Activated CD4-positive, alpha-beta T cell treated with anti-CD3 and anti-CD28 coated beads, Interleukin-2, amount 50 U/mL, for 16 hours (primary cell): ENCODE data around the gene SPAG7.

Experiments used
- DNase-seq: peaks from one replicate; pipeline ENCODE4 v3.0.0-alpha.2; 2020

Gene SPAG7

GRCh38 chr17:4949321-4950074 is 18.1 kb downstream of the SPAG7 start:
- peak; percentile 89 for DNase-seq

GRCh38 chr17:4948931-4949320 is 18.7 kb downstream of the SPAG7 start:
- peak; percentile 85 for DNase-seq

DNA sequence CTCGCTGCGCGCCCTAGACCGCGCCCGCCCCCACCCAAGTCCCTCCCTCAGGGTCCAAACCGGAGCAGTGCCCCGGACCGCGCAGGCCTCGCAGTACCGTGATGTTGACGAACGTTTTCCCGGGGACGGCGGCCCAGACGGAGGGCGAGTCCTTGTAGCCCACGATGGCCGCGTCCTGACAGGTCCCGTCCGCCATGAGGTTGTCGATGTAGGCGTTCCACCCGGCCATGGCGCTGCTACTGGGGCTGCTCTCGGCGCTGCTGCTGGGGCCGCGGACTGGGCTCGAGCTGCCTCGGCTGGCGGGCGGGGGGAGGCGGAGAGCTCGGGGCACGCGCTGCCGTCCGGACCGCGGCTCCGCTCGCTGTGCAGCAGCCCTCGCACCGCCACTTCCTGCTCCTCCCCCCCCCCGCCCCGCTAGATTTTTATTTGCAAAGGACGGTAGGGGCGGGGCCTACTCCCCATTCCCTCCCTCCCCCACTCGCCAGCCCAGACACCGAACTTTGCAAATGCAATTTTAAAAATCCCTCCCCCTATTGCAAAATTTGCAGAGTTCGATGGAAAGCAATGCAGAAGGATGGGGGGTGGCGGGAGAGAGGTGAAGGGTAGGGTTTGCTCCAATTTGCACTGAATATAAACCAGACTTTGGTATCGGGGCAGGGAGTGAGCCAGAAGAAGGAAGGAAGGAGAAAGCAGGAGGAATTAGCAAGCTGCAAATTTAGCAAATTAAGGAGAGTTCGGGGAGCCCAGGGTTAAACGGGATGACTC is 19.3 kb downstream of the SPAG7 start, which contains the start of gene PFN1:
PFN1 (minus strand) TSS at position 365 of the 765 bp plus-strand sequence; CDS start at position 229, 136 bp downstream.
- DNase-seq, result peak; percentile 95

- peak; percentile 83 for DNase-seq
Measured at GRCh38 chr17:4947411-4948165, 20.0 kb downstream of the SPAG7 start.

DNA sequence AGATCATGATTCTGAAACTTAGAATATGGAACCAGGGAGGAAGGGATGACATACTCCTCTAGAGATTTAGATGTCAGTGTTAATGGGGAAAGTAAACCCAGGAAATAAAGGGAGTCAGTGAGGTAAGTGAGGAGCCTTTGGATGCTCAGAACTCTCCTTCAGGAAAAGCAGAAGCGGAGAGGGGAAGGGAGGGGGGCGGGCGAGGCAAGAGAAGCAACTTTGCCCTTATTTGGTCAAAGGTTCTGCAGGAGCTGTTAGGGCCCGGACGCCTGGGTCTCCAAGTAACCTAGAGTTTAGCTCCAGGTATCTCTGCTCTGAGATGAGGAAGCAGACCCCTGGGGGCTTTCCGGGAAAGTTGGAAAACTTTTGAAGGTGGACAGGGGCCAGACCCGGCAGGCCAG is 20.6 kb downstream of the SPAG7 start:
- DNase-seq, result no peak

GRCh38 chr17:4946312-4946976 is 21.2 kb downstream of the SPAG7 start:
- DNase-seq, result peak; percentile 18

DNA sequence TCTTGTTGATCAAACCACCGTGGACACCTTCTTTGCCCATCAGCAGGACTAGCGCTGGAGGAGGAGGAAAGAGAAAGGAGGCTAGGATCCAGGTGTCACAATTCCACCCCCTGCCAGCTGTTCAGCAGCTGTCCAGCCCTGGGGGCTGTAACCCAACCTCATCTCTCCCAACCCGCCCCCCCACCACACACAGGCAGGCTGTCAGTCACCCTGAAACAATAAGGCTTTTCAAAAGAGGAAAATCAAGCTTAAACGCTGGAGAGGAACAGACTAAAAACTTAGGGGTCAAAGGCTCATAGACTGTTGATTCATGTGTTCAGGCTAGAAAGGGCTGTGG is 21.7 kb downstream of the SPAG7 start:
- DNase-seq, result no peak

DNA sequence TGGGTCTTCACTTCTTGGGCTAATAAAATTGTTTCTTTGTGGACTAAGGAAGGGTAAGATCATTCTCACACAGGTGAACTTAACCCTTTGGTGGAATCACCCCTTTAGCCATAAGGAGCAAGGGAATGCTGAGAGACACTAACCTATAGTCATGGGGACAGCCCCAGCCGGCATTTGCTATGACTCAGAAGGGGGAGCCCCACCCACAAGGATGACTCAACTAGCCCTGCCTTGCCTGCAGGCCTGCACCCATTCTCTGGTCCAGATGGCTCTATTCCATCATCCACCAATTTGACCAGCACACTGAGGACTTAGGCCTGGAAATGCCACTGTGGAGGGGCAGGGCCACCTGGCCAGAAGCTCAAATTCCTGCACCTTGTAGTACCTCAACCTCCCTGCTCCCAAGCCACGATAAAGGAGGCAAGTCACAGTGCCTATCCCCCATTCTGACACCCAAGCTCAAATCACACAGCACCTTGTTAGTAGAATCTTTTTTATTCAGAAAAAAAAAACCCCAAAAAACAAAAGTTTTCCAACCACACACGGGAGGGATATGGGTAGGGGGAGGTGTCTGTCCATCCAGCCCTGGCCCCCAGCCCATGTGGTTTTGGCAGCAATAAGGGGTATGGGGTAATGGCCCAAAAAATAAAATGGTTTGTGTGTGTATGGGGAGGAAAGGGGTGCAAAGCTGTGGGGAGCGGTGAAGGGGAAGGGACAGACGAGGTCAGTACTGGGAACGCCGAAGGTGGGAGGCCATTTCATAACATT is 22.3 kb downstream of the SPAG7 start:
- peak; percentile 93 for DNase-seq

DNA sequence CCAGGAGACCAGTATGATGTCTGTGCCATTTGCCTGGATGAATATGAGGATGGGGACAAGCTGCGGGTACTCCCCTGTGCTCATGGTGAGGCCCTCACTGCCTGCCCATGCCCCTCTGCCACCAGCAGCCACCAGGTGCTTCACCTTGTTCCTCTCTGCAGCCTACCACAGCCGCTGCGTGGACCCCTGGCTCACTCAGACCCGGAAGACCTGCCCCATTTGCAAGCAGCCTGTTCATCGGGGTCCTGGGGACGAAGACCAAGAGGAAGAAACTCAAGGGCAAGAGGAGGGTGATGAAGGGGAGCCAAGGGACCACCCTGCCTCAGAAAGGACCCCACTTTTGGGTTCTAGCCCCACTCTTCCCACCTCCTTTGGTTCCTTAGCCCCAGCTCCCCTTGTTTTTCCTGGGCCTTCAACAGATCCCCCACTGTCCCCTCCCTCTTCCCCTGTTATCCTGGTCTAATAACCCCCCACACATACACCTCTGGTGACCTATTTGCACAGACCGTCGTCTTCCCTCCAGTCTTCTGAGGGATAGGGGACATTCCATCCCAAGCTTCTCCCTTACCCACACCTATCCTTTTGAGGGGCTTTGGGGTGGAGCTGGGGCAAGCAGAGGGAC is 23.0 kb downstream of the SPAG7 start:
- peak; percentile 43 for DNase-seq

GRCh38 chr17:4944163-4944553 is 23.5 kb downstream of the SPAG7 start:
- DNase-seq, result peak; percentile 85

GRCh38 chr17:4942760-4943508 is 24.7 kb downstream of the SPAG7 start:
- no peak for DNase-seq

DNA sequence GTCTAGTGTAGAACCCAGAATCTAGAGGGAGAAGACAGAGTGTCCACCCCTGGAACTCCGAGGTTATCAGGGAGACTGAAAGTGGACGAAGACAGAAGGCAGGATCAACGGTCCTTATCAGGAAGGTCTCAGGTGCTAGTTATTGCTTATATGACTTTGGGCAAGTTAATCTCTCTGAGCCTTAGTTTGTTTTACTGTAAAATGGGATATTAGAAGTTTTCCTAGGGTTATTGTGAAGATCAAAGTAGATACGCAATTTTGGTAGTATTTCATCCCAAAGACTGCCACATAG is 26.4 kb downstream of the SPAG7 start:
- DNase-seq, result no peak

GRCh38 chr17:4940555-4941318 is 26.9 kb downstream of the SPAG7 start:
- peak; percentile 62 for DNase-seq

GRCh38 chr17:4939796-4940554 is 27.6 kb downstream of the SPAG7 start, which contains the start of the genes RNF167 and SLC25A11:
Gene RNF167 (plus strand): TSS chr17:4940268. CDS start chr17:4940910, 642 bp downstream.
Gene SLC25A11 (minus strand): TSS chr17:4940046. CDS start chr17:4939910, 136 bp downstream.
- peak; percentile 99 for DNase-seq

DNA sequence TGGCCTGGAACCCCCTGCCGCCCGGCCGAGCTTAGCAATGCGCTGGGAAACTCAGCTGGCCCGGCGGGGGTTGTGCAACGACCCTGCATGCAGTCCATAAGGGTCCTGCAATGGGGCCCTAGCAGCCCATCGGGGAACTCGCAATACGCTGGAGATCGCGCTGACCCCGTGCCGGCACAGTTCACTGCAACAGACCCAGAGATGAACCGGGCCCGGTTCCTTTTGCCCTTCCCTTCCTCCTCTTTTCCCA is 28.1 kb downstream of the SPAG7 start:
- DNase-seq, result no peak

DNA sequence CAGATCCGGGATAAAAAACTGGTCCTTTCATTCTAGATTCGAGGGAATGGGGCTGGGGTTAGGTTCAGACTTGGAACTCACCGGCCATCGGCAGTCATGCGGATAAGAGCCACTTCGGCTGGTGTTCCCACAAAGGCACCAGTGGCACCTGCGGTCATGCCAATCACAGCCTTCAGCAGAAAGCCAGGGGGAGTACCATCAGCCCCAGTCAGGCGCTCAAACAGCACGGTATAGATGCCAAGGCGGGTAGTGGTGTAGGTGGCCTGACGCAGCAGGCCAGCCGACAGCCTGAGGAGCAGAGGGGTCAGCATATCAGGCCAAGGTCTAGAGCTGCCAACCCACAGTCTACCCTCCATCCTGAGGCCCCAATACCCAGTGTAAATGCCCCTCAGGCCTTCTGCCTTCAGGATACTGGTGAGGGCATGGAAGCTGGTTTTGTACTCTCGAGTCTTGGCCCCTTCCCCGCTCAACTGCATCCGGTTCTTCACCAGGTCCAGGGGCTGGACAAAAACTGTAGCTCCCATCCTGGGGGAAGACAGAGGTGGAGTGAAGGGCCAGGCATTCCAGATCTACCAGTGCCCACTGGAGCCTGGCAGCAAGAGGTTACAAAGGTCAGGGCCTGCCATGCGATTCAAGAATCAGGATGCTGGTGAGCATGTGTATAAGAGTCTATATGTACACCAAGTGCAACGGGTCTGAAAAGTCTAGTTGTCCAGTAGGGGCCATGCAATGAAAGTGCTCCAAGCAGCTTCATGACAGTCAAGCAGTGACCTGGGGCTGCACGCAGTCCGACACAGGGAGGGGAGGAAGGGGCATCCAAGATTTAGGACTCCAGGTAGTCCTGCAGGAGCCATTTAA is 28.7 kb downstream of the SPAG7 start:
- no peak for DNase-seq

DNA sequence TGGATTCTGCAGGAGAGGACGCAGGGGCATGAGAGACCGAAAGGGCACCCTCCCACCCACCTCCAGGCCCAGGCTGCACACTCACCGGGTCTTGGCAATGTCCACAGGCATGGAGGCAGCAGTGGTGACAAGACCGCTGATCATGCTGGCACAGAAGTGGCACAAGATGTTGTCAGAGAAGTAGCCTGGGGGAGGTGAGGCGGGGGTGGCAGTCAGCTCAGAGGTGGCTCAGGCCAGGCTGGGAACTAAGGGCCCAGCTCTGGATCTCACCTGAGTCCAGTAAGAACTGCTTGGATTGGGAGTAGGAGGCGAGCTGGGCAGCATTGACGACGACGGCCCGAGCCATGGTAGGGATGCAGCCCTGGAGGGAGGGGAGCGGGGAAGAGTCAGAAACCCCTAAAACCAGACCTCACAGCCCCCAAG is 29.5 kb downstream of the SPAG7 start:
- no peak for DNase-seq

DNA sequence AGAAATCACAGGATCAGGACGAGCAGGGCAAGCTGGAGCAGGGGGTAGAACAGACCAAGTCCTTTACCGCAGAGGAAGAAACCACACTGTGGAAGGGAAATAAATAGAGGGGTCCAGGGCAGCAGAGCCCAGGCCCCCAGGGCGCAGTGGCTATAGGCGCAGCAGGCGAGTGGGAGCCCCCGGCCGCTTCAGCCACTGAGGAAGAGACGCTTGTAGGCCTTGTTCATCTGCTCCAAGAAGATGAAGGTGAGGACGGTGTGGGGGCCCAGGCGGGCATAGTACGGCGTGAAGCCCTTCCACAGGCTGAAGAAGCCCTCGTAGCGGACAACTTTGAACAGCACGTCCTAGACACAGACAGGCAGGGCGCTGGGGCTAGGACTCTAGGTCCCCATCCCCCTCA is 30.1 kb downstream of the SPAG7 start:
- no peak for DNase-seq

DNA sequence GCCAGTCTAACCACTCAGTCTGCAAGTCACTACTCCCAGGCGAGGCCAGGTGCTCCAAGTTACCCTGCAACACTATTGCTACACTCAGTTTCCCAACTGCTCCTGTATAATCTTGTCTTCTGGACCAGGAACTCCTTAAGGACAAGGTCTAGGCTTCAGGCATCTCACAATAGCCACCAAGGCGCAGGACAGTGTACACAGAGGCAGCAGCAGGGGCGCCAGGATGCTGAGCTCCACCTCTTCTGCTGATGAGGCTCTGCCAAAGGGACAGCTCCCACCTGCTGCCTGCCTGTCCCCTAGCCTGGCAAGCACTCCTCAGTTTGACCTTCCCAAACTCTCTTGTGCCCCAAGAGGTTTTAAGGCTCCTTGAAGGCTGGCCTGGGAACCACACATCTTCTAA is 31.2 kb downstream of the SPAG7 start:
- DNase-seq, result no peak
